Measurements from ENCODE around the gene PTTG1IP.

The PTTG1IP gene

GRCh38 chr21:44849616-44850130, 23.8 kb downstream of the PTTG1IP start:
- Histone ChIP-seq H3K9me3 (ENCODE audit: insufficient read depth, low read length) (no peaks in the 10 kb centered on the region), H3K4me3 (ENCODE audit: insufficient read length, low read depth) (no peak overlapping the region), H3K4me1 (ENCODE audit: insufficient read depth, insufficient read length) (peaks cover 19% of the 10 kb centered on the region), H3K9ac (ENCODE audit: insufficient read length, low read depth) (no peak overlapping the region), H3K27me3 (ENCODE audit: insufficient read depth, insufficient read length) (no peaks in the 10 kb centered on the region), H3K36me3 (ENCODE audit: insufficient read depth, insufficient read length, low read length) (peaks cover 59% of the 10 kb centered on the region)
- TF ChIP-seq YY1 (IDR thresholded peaks at IDR 0.05; ENCODE audit: insufficient read depth, insufficient read length) (no peak), ZNF274 (IDR thresholded peaks at IDR 0.05; ENCODE audit: low read depth, low read length) (no peak), SUZ12 (IDR thresholded peaks at IDR 0.05; ENCODE audit: extremely low read depth, insufficient read depth, insufficient read length) (no peak)
- DNase-seq (ENCODE audit: low read depth, low spot score): no peak

- TF ChIP-seq YY1 (IDR thresholded peaks at IDR 0.05; ENCODE audit: insufficient read depth, insufficient read length): no peak
- no peak for TF ChIP-seq SUZ12 (IDR thresholded peaks at IDR 0.05; ENCODE audit: extremely low read depth, insufficient read depth, insufficient read length)
- no peak for TF ChIP-seq ZNF274 (IDR thresholded peaks at IDR 0.05; ENCODE audit: low read depth, low read length)
- DNase-seq (ENCODE audit: low read depth, low spot score): no peak
- Histone ChIP-seq H3K9ac (ENCODE audit: insufficient read length, low read depth) (no peak overlapping the region), H3K4me3 (ENCODE audit: insufficient read length, low read depth) (no peak overlapping the region), H3K4me1 (ENCODE audit: insufficient read depth, insufficient read length) (peaks cover 25% of the 10 kb centered on the region), H3K9me3 (ENCODE audit: insufficient read depth, low read length) (no peaks in the 10 kb centered on the region), H3K36me3 (ENCODE audit: insufficient read depth, insufficient read length, low read length) (peaks cover 52% of the 10 kb centered on the region), H3K27me3 (ENCODE audit: insufficient read depth, insufficient read length) (no peaks in the 10 kb centered on the region)
Measured at GRCh38 chr21:44848821-44849521, 24.5 kb downstream of the PTTG1IP start.

- DNase-seq (ENCODE audit: low read depth, low spot score): no peak
- Histone ChIP-seq H3K9ac (ENCODE audit: insufficient read length, low read depth) (peak overlapping the region; percentile 22), H3K9me3 (ENCODE audit: insufficient read depth, low read length) (no peaks in the 10 kb centered on the region), H3K4me1 (ENCODE audit: insufficient read depth, insufficient read length) (peaks cover 23% of the 10 kb centered on the region), H3K4me3 (ENCODE audit: insufficient read length, low read depth) (no peak overlapping the region), H3K27me3 (ENCODE audit: insufficient read depth, insufficient read length) (no peaks in the 10 kb centered on the region), H3K36me3 (ENCODE audit: insufficient read depth, insufficient read length, low read length) (peaks cover 39% of the 10 kb centered on the region)
- TF ChIP-seq YY1 (IDR thresholded peaks at IDR 0.05; ENCODE audit: insufficient read depth, insufficient read length) (no peak), SUZ12 (IDR thresholded peaks at IDR 0.05; ENCODE audit: extremely low read depth, insufficient read depth, insufficient read length) (no peak), ZNF274 (IDR thresholded peaks at IDR 0.05; ENCODE audit: low read depth, low read length) (no peak)
Measured at GRCh38 chr21:44847261-44848056, 26.0 kb downstream of the PTTG1IP start.

GRCh38 chr21:44846485-44847260, 26.8 kb downstream of the PTTG1IP start:
- H3K9ac ChIP-seq (ENCODE audit: insufficient read length, low read depth): peak overlapping the region; percentile 54
- peaks cover 32% of the 10 kb centered on the region for H3K36me3 ChIP-seq (ENCODE audit: insufficient read depth, insufficient read length, low read length)
- no peak for TF ChIP-seq YY1 (IDR thresholded peaks at IDR 0.05; ENCODE audit: insufficient read depth, insufficient read length)
- no peak for TF ChIP-seq ZNF274 (IDR thresholded peaks at IDR 0.05; ENCODE audit: low read depth, low read length)
- no peak for TF ChIP-seq SUZ12 (IDR thresholded peaks at IDR 0.05; ENCODE audit: extremely low read depth, insufficient read depth, insufficient read length)
- H3K9me3 ChIP-seq (ENCODE audit: insufficient read depth, low read length): no peaks in the 10 kb centered on the region
- H3K4me1 ChIP-seq (ENCODE audit: insufficient read depth, insufficient read length): peaks cover 23% of the 10 kb centered on the region
- H3K27me3 ChIP-seq (ENCODE audit: insufficient read depth, insufficient read length): no peaks in the 10 kb centered on the region
- H3K4me3 ChIP-seq (ENCODE audit: insufficient read length, low read depth): peak overlapping the region; percentile 22
- DNase-seq (ENCODE audit: low read depth, low spot score): no peak

- peak overlapping the region; percentile 22 for H3K4me3 ChIP-seq (ENCODE audit: insufficient read length, low read depth)
- H3K36me3 ChIP-seq (ENCODE audit: insufficient read depth, insufficient read length, low read length): peaks cover 27% of the 10 kb centered on the region
- no peak for TF ChIP-seq YY1 (IDR thresholded peaks at IDR 0.05; ENCODE audit: insufficient read depth, insufficient read length)
- no peak for TF ChIP-seq SUZ12 (IDR thresholded peaks at IDR 0.05; ENCODE audit: extremely low read depth, insufficient read depth, insufficient read length)
- no peak for TF ChIP-seq ZNF274 (IDR thresholded peaks at IDR 0.05; ENCODE audit: low read depth, low read length)
- DNase-seq (ENCODE audit: low read depth, low spot score): no peak
- H3K9ac ChIP-seq (ENCODE audit: insufficient read length, low read depth): peak overlapping the region; percentile 54
- no peaks in the 10 kb centered on the region for H3K9me3 ChIP-seq (ENCODE audit: insufficient read depth, low read length)
- peaks cover 23% of the 10 kb centered on the region for H3K4me1 ChIP-seq (ENCODE audit: insufficient read depth, insufficient read length)
- H3K27me3 ChIP-seq (ENCODE audit: insufficient read depth, insufficient read length): no peaks in the 10 kb centered on the region
Measured at GRCh38 chr21:44846224-44846484, 27.3 kb downstream of the PTTG1IP start.

- peak overlapping the region; percentile 54 for H3K9ac ChIP-seq (ENCODE audit: insufficient read length, low read depth)
- TF ChIP-seq ZNF274 (IDR thresholded peaks at IDR 0.05; ENCODE audit: low read depth, low read length) (no peak), YY1 (IDR thresholded peaks at IDR 0.05; ENCODE audit: insufficient read depth, insufficient read length) (no peak), SUZ12 (IDR thresholded peaks at IDR 0.05; ENCODE audit: extremely low read depth, insufficient read depth, insufficient read length) (no peak)
- peak overlapping the region; percentile 22 for H3K4me3 ChIP-seq (ENCODE audit: insufficient read length, low read depth)
- peaks cover 23% of the 10 kb centered on the region for H3K4me1 ChIP-seq (ENCODE audit: insufficient read depth, insufficient read length)
- H3K9me3 ChIP-seq (ENCODE audit: insufficient read depth, low read length): no peaks in the 10 kb centered on the region
- peaks cover 21% of the 10 kb centered on the region for H3K36me3 ChIP-seq (ENCODE audit: insufficient read depth, insufficient read length, low read length)
- peak; percentile 65 for DNase-seq (ENCODE audit: low read depth, low spot score)
- H3K27me3 ChIP-seq (ENCODE audit: insufficient read depth, insufficient read length): no peaks in the 10 kb centered on the region
Measured at GRCh38 chr21:44845418-44846223, 27.9 kb downstream of the PTTG1IP start.
